Measurements from ENCODE around the gene SMIM11. TPM values are rescaled to one million over a fixed set of nuclear protein-coding genes. Genes with fewer than 3 reads are reported as not detected.

SMIM11 gene
- total RNA-seq, 1 donor from 2014 or later: 2.0 TPM

DNA sequence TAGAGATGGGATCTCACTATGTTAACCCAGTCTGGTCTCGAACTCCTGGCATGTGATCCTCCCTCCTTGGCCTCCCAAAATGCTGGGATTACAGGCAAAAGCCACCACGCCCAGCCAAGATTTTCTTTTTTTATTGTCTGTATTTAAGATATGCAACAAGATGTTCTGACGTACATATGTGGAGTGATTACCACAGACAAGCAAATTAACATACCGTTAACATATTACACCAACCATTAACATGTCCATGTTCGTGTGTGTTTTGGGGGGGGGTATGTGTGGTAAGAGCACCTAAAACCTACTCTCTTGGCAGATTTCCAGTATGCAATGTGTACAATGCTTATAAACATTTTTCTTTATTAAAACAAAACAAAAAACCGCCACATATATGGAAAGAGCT is 22.1 kb upstream of the SMIM11 start:
- H3K4me1 Mint-ChIP-seq (ENCODE audit: unreplicated experiment): no peaks in the 10 kb centered on the region
- no peak for DNase-seq (ENCODE audit: low spot score)
- no peaks in the 10 kb centered on the region for H3K9me3 Mint-ChIP-seq (ENCODE audit: unreplicated experiment)
- no peak overlapping the region for H3K4me3 Mint-ChIP-seq (ENCODE audit: unreplicated experiment)
- peaks cover 2% of the 10 kb centered on the region for H3K27me3 Mint-ChIP-seq (ENCODE audit: unreplicated experiment)
- H3K27ac Mint-ChIP-seq (ENCODE audit: unreplicated experiment): no peak overlapping the region
- no peaks in the 10 kb centered on the region for H3K36me3 Mint-ChIP-seq (ENCODE audit: low read depth, unreplicated experiment)
- TF ChIP-seq, protein P1, sequence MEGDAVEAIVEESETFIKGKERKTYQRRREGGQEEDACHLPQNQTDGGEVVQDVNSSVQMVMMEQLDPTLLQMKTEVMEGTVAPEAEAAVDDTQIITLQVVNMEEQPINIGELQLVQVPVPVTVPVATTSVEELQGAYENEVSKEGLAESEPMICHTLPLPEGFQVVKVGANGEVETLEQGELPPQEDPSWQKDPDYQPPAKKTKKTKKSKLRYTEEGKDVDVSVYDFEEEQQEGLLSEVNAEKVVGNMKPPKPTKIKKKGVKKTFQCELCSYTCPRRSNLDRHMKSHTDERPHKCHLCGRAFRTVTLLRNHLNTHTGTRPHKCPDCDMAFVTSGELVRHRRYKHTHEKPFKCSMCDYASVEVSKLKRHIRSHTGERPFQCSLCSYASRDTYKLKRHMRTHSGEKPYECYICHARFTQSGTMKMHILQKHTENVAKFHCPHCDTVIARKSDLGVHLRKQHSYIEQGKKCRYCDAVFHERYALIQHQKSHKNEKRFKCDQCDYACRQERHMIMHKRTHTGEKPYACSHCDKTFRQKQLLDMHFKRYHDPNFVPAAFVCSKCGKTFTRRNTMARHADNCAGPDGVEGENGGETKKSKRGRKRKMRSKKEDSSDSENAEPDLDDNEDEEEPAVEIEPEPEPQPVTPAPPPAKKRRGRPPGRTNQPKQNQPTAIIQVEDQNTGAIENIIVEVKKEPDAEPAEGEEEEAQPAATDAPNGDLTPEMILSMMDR (IDR thresholded peaks at IDR 0.05; ENCODE audit: unreplicated experiment): no peak

- H3K9me3 Mint-ChIP-seq (ENCODE audit: unreplicated experiment): no peaks in the 10 kb centered on the region
- no peaks in the 10 kb centered on the region for H3K36me3 Mint-ChIP-seq (ENCODE audit: low read depth, unreplicated experiment)
- H3K4me3 Mint-ChIP-seq (ENCODE audit: unreplicated experiment): no peak overlapping the region
- no peak for DNase-seq (ENCODE audit: low spot score)
- no peaks in the 10 kb centered on the region for H3K27me3 Mint-ChIP-seq (ENCODE audit: unreplicated experiment)
- TF ChIP-seq, protein P1 (IDR thresholded peaks at IDR 0.05; ENCODE audit: unreplicated experiment): no peak
- H3K27ac Mint-ChIP-seq (ENCODE audit: unreplicated experiment): no peak overlapping the region
- no peaks in the 10 kb centered on the region for H3K4me1 Mint-ChIP-seq (ENCODE audit: unreplicated experiment)
These were observed 20.5 kb upstream of the SMIM11 start for GRCh38 chr21:34354836-34355235.

DNA sequence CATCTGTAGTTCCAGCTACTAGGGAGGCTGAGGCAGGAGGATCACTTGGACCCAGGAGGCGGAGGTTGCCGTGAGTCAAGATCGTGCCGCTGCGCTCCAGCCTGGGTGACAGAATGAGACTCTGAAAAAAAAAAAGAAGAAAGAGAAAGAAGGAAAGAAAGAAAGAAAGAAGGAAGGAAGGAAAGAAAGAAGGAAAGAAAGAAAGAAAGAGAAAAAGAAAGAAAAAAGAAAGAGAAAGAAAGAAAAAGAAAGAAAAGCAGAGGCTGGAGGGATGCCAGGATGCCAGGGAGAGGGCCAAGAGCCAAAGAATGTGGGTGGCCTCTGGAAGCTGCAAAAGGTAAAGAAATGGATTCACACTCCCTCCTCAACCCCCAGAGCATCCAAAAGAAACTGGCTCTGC is 19.7 kb upstream of the SMIM11 start:
- DNase-seq (ENCODE audit: low spot score): no peak
- Mint-ChIP-seq H3K27ac (ENCODE audit: unreplicated experiment) (no peak overlapping the region), H3K27me3 (ENCODE audit: unreplicated experiment) (no peaks in the 10 kb centered on the region), H3K4me3 (ENCODE audit: unreplicated experiment) (no peak overlapping the region), H3K36me3 (ENCODE audit: low read depth, unreplicated experiment) (no peaks in the 10 kb centered on the region), H3K4me1 (ENCODE audit: unreplicated experiment) (no peaks in the 10 kb centered on the region), H3K9me3 (ENCODE audit: unreplicated experiment) (no peaks in the 10 kb centered on the region)
- TF ChIP-seq, protein P1 (IDR thresholded peaks at IDR 0.05; ENCODE audit: unreplicated experiment): no peak

GRCh38 chr21:34357889-34358288 is 17.4 kb upstream of the SMIM11 start:
- no peak for DNase-seq (ENCODE audit: low spot score)
- no peak overlapping the region for H3K27ac Mint-ChIP-seq (ENCODE audit: unreplicated experiment)
- H3K9me3 Mint-ChIP-seq (ENCODE audit: unreplicated experiment): no peaks in the 10 kb centered on the region
- H3K4me1 Mint-ChIP-seq (ENCODE audit: unreplicated experiment): peaks cover 3% of the 10 kb centered on the region
- H3K36me3 Mint-ChIP-seq (ENCODE audit: low read depth, unreplicated experiment): no peaks in the 10 kb centered on the region
- TF ChIP-seq, protein P1 (IDR thresholded peaks at IDR 0.05; ENCODE audit: unreplicated experiment): no peak
- H3K4me3 Mint-ChIP-seq (ENCODE audit: unreplicated experiment): no peak overlapping the region
- H3K27me3 Mint-ChIP-seq (ENCODE audit: unreplicated experiment): no peaks in the 10 kb centered on the region

- TF ChIP-seq, protein P1 (IDR thresholded peaks at IDR 0.05; ENCODE audit: unreplicated experiment): no peak
- Mint-ChIP-seq H3K9me3 (ENCODE audit: unreplicated experiment) (no peaks in the 10 kb centered on the region), H3K4me1 (ENCODE audit: unreplicated experiment) (peaks cover 3% of the 10 kb centered on the region), H3K27me3 (ENCODE audit: unreplicated experiment) (no peaks in the 10 kb centered on the region), H3K36me3 (ENCODE audit: low read depth, unreplicated experiment) (no peaks in the 10 kb centered on the region), H3K4me3 (ENCODE audit: unreplicated experiment) (no peak overlapping the region), H3K27ac (ENCODE audit: unreplicated experiment) (no peak overlapping the region)
- no peak for DNase-seq (ENCODE audit: low spot score)
These were observed 16.4 kb upstream of the SMIM11 start for GRCh38 chr21:34358866-34359265.

Measured in endothelial cell (in vitro differentiated cells).